ENCODE measurements around the gene COG3. TPM values are rescaled to one million over a fixed set of nuclear protein-coding genes. Genes with fewer than 3 reads are reported as not detected.

Gene COG3
- total and polyA plus RNA-seq, 2 of the 13 experiments (the other 11 are each of a cell fraction or from before 2014, with no cell fraction given): 37.8 to 47.5 TPM

GRCh38 chr13:45441633-45442032 lies 23.1 kb upstream of the COG3 start (continued):
- TF ChIP-seq CTCF (CRISPR knock-in tag; IDR thresholded peaks at IDR 0.05): peak; percentile 60
- TF ChIP-seq ASH2L (IDR thresholded peaks at IDR 0.05; ENCODE audit: insufficient read length, low read depth, low read length): peak; percentile 18
- TF ChIP-seq RXRB (CRISPR knock-in tag; IDR thresholded peaks at IDR 0.05; ENCODE audit: borderline replicate concordance): 0 out of 2 replicates have a peak, but pooled peaks have one; percentile 45
- no peak for TF ChIP-seq ARHGAP35 (CRISPR knock-in tag; IDR thresholded peaks at IDR 0.05; ENCODE audit: borderline replicate concordance)
- TF ChIP-seq ZBTB25 (CRISPR knock-in tag; IDR thresholded peaks at IDR 0.05): peak; percentile 25; the same call in 1 of the 2 replicates
- TF ChIP-seq HMGXB4 (CRISPR knock-in tag; IDR thresholded peaks at IDR 0.05; ENCODE audit: borderline replicate concordance in 1 of 2, low read depth in 1 of 2): peak in 1 of 2 experiments; percentile 28; a peak in 1 of 4 replicates
- TF ChIP-seq ZBTB38 (CRISPR knock-in tag; IDR thresholded peaks at IDR 0.05): no peak
- TF ChIP-seq MEF2D (CRISPR knock-in tag; IDR thresholded peaks at IDR 0.05): no peak
- TF ChIP-seq STAG1 (CRISPR knock-in tag; IDR thresholded peaks at IDR 0.05): peak; percentile 45; the same call in 1 of the 2 replicates
